ENCODE data around the gene DPP3.
A peak's percentile ranks its signal among the peaks of the same experiment; 100 is the strongest.

The DPP3 gene

GRCh38 chr11:66484806-66485380 lies 4.7 kb downstream of the DPP3 start:
- no peak for DNase-seq (ENCODE audit: low read depth)

DNA sequence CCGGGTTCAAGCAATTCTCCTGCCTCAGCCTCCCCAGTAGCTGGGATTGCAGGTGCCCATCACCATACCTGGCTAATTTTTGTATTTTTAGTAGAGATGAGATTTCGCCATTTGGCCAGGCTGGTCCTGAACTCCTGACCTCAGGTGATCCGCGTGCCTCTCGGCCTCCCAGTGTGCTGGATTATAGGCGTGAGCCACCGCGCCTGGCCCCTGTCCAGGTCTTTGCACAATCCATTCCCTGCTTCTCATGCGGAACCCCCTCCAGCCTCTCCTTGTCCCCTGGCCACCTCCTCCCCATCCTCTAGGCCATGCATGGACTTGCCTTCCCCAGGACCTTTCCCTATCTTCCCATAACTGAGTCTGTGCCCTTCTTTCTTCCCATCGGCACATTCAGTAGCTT lies 8.7 kb downstream of the DPP3 start:
- no peak for DNase-seq (ENCODE audit: low read depth)

- no peak for DNase-seq (ENCODE audit: low read depth)
Measured at GRCh38 chr11:66489636-66490035, 9.4 kb downstream of the DPP3 start.

DNA sequence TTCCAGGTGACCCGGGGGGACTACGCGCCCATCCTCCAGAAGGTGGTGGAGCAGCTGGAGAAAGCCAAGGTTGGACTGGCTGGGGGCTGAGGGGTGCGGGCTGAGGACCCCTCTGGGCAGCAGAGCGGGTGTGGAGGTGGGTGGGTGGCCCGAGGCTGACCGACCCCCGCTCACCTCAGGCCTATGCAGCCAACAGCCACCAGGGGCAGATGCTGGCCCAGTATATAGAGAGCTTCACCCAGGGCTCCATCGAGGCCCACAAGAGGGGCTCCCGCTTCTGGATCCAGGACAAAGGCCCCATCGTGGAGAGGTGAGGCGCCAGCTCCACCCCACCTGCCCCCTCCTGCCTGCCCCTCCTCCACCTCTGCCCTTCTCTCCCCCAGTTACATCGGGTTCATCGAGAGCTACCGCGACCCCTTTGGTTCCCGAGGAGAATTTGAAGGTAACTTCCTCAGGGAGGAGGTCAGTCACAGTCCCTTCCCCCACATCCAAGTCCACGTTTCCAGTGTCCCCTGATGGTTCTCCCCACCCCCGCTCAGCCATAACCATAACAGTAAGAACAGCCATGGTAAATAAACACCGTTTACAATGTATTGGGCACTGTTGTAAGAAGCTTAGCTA lies 11.2 kb downstream of the DPP3 start:
- no peak for DNase-seq (ENCODE audit: low read depth)

GRCh38 chr11:66492161-66492865 lies 12.1 kb downstream of the DPP3 start:
- DNase-seq (ENCODE audit: low read depth): no peak

GRCh38 chr11:66493130-66493529 lies 12.9 kb downstream of the DPP3 start:
- no peak for DNase-seq (ENCODE audit: low read depth)

- DNase-seq (ENCODE audit: low read depth): no peak
Measured at GRCh38 chr11:66494458-66494857, 14.2 kb downstream of the DPP3 start.

- no peak for DNase-seq (ENCODE audit: low read depth)
Measured at GRCh38 chr11:66494935-66495334, 14.7 kb downstream of the DPP3 start.

DNA sequence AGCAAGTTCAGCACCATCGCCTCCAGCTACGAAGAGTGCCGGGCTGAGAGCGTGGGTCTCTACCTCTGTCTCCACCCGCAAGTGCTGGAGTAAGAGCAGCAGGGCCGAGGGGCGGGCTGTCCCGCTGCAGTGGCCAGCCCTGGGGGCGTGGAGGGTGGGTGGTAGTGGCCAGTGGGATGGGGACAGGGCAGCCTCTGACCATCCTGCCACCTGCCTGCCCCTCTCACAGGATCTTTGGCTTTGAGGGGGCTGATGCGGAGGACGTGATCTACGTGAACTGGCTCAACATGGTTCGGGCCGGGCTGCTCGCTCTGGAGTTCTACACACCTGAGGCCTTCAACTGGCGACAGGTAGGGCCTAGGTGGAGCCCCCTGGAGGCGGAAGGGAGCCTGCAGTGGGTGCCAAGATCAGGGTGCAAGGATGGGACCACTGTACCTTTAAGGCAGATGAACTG lies 15.2 kb downstream of the DPP3 start:
- DNase-seq (ENCODE audit: low read depth): no peak

GRCh38 chr11:66497206-66497605 lies 17.0 kb downstream of the DPP3 start:
- no peak for DNase-seq (ENCODE audit: low read depth)

GRCh38 chr11:66498506-66498905 lies 18.3 kb downstream of the DPP3 start:
- no peak for DNase-seq (ENCODE audit: low read depth)

DNA sequence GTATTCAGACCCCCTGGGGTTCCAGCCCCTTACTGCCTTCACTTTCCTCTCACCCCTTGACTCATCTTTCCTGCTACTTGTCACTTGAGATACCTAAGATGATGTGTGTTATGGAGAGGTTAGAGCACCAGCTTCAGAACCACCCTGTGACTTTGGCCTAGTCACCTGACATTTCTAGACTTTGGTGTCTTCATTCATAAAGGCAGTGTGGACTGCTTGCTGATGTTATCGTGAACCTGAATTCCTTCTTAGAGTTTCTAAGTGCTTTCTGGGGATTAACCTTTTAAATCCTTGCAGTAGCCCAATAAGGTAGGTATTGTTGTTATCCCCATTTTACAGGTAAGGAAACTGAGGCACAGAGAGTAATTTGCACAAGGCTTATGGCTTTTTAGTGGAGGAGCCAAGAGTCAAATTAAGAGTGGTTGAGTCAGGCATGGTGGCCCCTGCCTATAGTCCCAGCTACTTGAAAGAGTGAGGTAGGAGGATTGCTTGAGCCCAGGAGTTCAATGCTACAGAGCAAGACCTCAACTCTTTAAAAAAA lies 25.1 kb downstream of the DPP3 start:
- no peak for DNase-seq (ENCODE audit: low read depth)

- DNase-seq (ENCODE audit: low read depth): no peak
Measured at GRCh38 chr11:66509131-66509561, 28.9 kb downstream of the DPP3 start.

- peak; percentile 66 for DNase-seq (ENCODE audit: low read depth)
Measured at GRCh38 chr11:66510271-66510989, 30.2 kb downstream of the DPP3 start, which contains the start of gene BBS1. TSS of gene BBS1 (plus strand) at chr11:66510635. CDS start at chr11:66510660, 25 bp downstream.

DNA sequence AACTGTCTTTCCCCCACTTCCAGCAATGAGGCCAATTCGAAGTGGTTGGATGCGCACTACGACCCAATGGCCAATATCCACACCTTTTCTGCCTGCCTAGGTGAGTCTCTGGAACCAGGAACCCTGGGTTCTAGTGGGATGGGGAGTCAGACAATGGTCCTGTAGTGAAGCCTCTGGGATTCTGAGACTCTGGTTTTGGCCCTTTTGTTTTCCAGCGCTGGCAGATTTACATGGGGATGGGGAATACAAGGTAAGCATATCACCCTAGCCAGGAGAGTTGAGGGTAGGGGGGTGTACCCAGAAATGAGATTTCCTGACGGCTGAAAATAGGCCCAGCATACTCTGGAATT lies 30.7 kb downstream of the DPP3 start:
- DNase-seq (ENCODE audit: low read depth): no peak

DNA sequence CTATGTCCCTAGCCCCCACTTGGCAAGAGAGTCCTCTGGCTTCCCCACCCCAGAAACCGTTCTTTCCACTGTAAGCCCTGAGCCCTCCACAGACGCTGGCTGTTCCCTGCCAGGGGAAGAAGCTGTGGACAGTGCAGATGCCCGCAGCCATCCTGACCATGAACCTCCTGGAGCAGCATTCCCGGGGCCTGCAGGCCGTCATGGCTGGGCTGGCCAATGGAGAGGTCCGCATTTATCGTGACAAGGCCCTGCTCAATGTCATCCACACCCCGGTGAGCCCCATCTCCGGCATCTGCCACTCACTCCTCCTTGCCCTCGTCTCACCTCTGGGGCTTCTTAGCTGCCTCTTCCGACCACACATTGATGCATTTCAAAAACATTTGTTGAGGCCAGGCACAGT lies 43.4 kb downstream of the DPP3 start:
- no peak for DNase-seq (ENCODE audit: low read depth)

DNA sequence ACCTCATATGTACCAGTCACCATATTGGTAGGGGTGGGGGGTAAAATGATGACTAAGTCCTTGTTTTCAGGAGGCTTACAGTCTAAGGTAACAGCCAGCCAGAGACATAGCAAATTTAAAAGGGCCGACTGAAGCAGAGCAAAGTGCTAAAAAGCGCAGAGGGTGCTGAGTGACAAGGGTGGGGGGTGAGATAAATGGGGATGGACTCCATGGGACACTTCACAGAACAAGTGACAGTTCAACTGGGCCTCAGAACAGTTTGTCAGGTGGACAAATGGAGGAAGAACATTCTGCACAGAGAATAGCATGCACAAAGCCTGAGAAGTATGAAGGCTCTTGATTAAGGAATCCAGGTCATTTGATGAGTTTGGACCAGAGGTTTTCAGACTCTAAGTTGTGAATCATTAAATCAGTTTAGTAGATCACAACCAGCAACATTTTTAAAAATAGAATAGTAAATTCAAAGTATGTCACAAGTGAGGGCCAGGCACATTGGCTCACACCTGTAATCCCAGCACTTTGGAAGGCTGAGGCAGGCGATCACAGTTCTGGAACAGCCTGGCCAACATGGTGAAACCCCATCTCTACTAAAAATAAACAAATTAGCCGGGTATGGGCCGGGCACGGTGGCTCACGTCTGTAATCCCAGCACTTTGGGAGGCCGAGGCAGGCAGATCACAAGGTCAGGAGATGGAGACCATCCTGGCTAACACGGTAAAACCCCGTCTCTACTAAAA lies 44.2 kb downstream of the DPP3 start:
- DNase-seq (ENCODE audit: low read depth): no peak

- DNase-seq (ENCODE audit: low read depth): no peak
Measured at GRCh38 chr11:66529069-66529468, 48.8 kb downstream of the DPP3 start.

- DNase-seq (ENCODE audit: low read depth): no peak
Measured at GRCh38 chr11:66529655-66530054, 49.4 kb downstream of the DPP3 start.

- DNase-seq (ENCODE audit: low read depth): no peak
Measured at GRCh38 chr11:66530927-66531709, 50.9 kb downstream of the DPP3 start.

DNA sequence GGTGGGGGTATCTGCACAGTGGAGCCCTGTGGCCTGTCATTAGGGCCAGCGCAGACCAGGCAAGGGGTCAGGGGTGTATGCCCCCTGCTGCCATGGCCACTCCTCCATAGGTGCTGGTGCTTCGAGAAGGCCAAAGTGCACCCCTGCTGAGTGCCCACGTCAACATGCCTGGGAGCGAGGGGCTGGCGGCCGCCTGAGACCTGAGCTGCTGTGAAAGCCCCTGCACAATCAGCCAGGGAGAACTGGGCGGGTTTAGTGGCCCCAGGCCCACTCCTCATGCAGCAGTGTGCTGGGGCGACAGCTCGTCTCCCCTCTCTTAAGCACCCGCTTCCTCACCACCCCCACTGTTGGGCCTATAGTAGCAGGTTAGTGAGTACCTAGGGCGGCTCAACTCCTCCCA lies 51.6 kb downstream of the DPP3 start:
- DNase-seq (ENCODE audit: low read depth): no peak
